OCI-LY7 (cell line): ENCODE measurements around the gene PPIL6. TPM values are rescaled to one million over a fixed set of nuclear protein-coding genes. Genes with fewer than 3 reads are reported as not detected.

ENCODE experiments used
- BruUV-seq: library from RNA; stranded (reverse); fragments of 400-500 nt; replicated peaks from 2 replicates; lab custom pipeline; 2021; lab: Mats Ljungman, UMichigan
- CTCF ChIA-PET: fragments of 300-600 bp; sonication (Branson Sonifier 250); formaldehyde crosslinking; loops from one replicate; lab custom pipeline; 2022; ENCODE audit warnings: antibody characterized with exemption; ENCODE audit not compliant: unreplicated experiment; lab: Charles Lee
- POLR2A ChIA-PET: fragments of 300-600 bp; sonication (Branson Sonifier 250); formaldehyde crosslinking; loops from one replicate; lab custom pipeline; 2022; ENCODE audit warnings: antibody characterized with exemption; lab: Charles Lee
- DNase-seq: peaks from one replicate; pipeline ENCODE4 v3.0.0-alpha.2; 2015; ENCODE audit warnings: low spot score
- H2AFZ ChIP-seq: fragments of 200-600 bp; sonication (generic), shearing (Covaris generic); 2 replicates; pipeline ENCODE4 v1.6.1; 2014; ENCODE audit warnings: mild to moderate bottlenecking, antibody characterized with exemption, low read length, moderate library complexity
- H3K27ac ChIP-seq: fragments of 200-600 bp; sonication (generic); 2 replicates; pipeline ENCODE4 v1.5.1; 2014; ENCODE audit warnings: mixed run types, low read depth, mild to moderate bottlenecking, moderate library complexity, low read length, inconsistent platforms; ENCODE audit not compliant: poor library complexity, severe bottlenecking
- H3K36me3 ChIP-seq: fragments of 200-600 bp; sonication (generic); 2 replicates; pipeline ENCODE4 v1.6.1; 2014; ENCODE audit warnings: mild to moderate bottlenecking, antibody characterized with exemption, low read length, moderate library complexity, mixed read lengths; ENCODE audit not compliant: insufficient read depth
- H3K4me1 ChIP-seq: fragments of 200-600 bp; sonication (generic); 2 replicates; pipeline ENCODE4 v1.5.1; 2014; ENCODE audit warnings: mild to moderate bottlenecking, low read length; ENCODE audit not compliant: insufficient read depth, poor library complexity, severe bottlenecking
- H3K4me2 ChIP-seq: fragments of 200-600 bp; sonication (generic); 2 replicates; pipeline ENCODE4 v1.6.1; 2014; ENCODE audit warnings: mild to moderate bottlenecking, low read length
- H3K4me3 ChIP-seq: fragments of 200-600 bp; sonication (generic); 2 replicates; pipeline ENCODE4 v1.5.1; 2014; ENCODE audit warnings: mild to moderate bottlenecking, low read depth, low read length; ENCODE audit not compliant: poor library complexity, severe bottlenecking
- H3K79me2 ChIP-seq: fragments of 200-600 bp; sonication (generic); 2 replicates; pipeline ENCODE4 v1.6.1; 2016; ENCODE audit warnings: low read depth, mild to moderate bottlenecking, low read length, moderate library complexity, mixed read lengths; ENCODE audit not compliant: insufficient read depth
- H3K9me2 ChIP-seq: fragments of 200-600 bp; sonication (generic); 2 replicates; pipeline ENCODE4 v1.6.1; 2016; ENCODE audit warnings: mild to moderate bottlenecking, low read length, mixed read lengths; ENCODE audit not compliant: insufficient read depth
- H3K9me3 ChIP-seq: fragments of 200-600 bp; sonication (generic); 2 replicates; pipeline ENCODE4 v1.6.1; 2014; ENCODE audit warnings: mild to moderate bottlenecking, mixed run types, low read length, mixed read lengths
- H4K20me1 ChIP-seq: fragments of 200-600 bp; sonication (generic); 2 replicates; pipeline ENCODE4 v1.6.1; 2014; ENCODE audit warnings: mild to moderate bottlenecking, antibody characterized with exemption, low read length, moderate library complexity, mixed read lengths; ENCODE audit not compliant: insufficient read depth
- CTCF ChIP-seq: fragments of 200-600 bp; sonication (generic); conservative IDR thresholded peaks from 2 replicates; pipeline ENCODE4 v1.5.1; 2014; ENCODE audit warnings: mild to moderate bottlenecking, antibody characterized with exemption, low read length, moderate library complexity, mixed read lengths
- EZH2phosphoT487 ChIP-seq: fragments of 200-600 bp; sonication (generic); IDR thresholded peaks from 2 replicates; pipeline ENCODE4 v1.6.1; 2018; ENCODE audit warnings: low read depth, borderline replicate concordance, mild to moderate bottlenecking, mixed run types, antibody characterized with exemption, low read length, moderate library complexity, mixed read lengths
- intact Hi-C: fragments of 100-400 bp; cut with micrococcal nuclease; formaldehyde crosslinking; loops from one replicate; pipeline ENCODE4 v1.10.0; 2022; ENCODE audit not compliant: unreplicated experiment
- total RNA-seq, 2 experiments: library from RNA; depleted of rRNA in 1 of 2; stranded (reverse); fragments of >200 nt in 1 of 2; shearing (Covaris generic) in 1 of 2; gene quantifications; 2 replicates each; pipeline ENCODE4 v1.2.3, GENCODE V29; 2014 to 2022

The PPIL6 gene
- total RNA-seq, 2 experiments from 2014 or later = 1.6 to 1.7 TPM

GRCh38 chr6:109449795-109450673 lies 9.6 kb upstream of the PPIL6 start:
- Histone ChIP-seq H3K79me2 (peaks cover 15% of the 10 kb centered on the region; the same call in 1 of the 2 replicates), H3K4me1 (peaks cover 49% of the 10 kb centered on the region), H3K9me2 (no peaks in the 10 kb centered on the region), H3K9me3 (no peaks in the 10 kb centered on the region), H3K4me2 (peak overlapping the region; percentile 13; the same call in 1 of the 2 replicates), H3K27ac (no peak overlapping the region), H2AFZ (no peak overlapping the region), H3K4me3 (no peak overlapping the region), H3K36me3 (peaks cover 73% of the 10 kb centered on the region), H4K20me1 (no peaks in the 10 kb centered on the region)
- no peak for TF ChIP-seq CTCF
- POLR2A ChIA-PET = interaction anchor here (0.7 to 1.5 kb wide), 2 partner anchors 9 to 30 kb away, joined by 4 to 5 read pairs; no protein-coding TSS in a partner anchor
- peak; percentile 32 for DNase-seq
- BruUV-seq = no TSS peak
- CTCF ChIA-PET = interaction anchor here (0.6 kb wide), 1 partner anchor 34 kb away, joined by 3 read pairs; no protein-coding TSS in a partner anchor
- intact Hi-C loops = loop anchor here (10.0 kb wide), 1 partner anchor 355 kb away; the partner anchor contains the start of genes CEP57L1 and SESN1

- ChIA-PET POLR2A (interaction anchor here (0.7 kb wide), 1 partner anchor 8 kb away, joined by 4 read pairs; no protein-coding TSS in a partner anchor), CTCF (no interaction called here)
- no peak for TF ChIP-seq CTCF
- no peak for TF ChIP-seq EZH2phosphoT487
- no peaks in the 10 kb centered on the region for H4K20me1 ChIP-seq
- H3K4me3 ChIP-seq = no peak overlapping the region
- no peak overlapping the region for H3K4me2 ChIP-seq
- peaks cover 81% of the 10 kb centered on the region for H3K36me3 ChIP-seq
- no peaks in the 10 kb centered on the region for H3K9me2 ChIP-seq
- intact Hi-C loops = no loop called here
- BruUV-seq = no TSS peak
- H3K4me1 ChIP-seq = peaks cover 46% of the 10 kb centered on the region
- no peak overlapping the region for H3K27ac ChIP-seq
- DNase-seq = no peak
- H3K79me2 ChIP-seq = peaks cover 12% of the 10 kb centered on the region; the same call in 1 of the 2 replicates
- no peaks in the 10 kb centered on the region for H3K9me3 ChIP-seq
- no peak overlapping the region for H2AFZ ChIP-seq
Measured at GRCh38 chr6:109449064-109449794, 8.8 kb upstream of the PPIL6 start.
